GM18868 (cell line): Measurements from ENCODE around the gene UBTD1.

Source experiments
- ATAC-seq: cut with Tn5 transposase; IDR thresholded peaks from one replicate; pipeline ENCODE4 v1.9.1; 2021; ENCODE audit warnings: mild to moderate bottlenecking, moderate library complexity; ENCODE audit not compliant: unreplicated experiment

Gene UBTD1

GRCh38 chr10:97601268-97602215 is 102.8 kb downstream of the UBTD1 start:
- no peak for ATAC-seq

DNA sequence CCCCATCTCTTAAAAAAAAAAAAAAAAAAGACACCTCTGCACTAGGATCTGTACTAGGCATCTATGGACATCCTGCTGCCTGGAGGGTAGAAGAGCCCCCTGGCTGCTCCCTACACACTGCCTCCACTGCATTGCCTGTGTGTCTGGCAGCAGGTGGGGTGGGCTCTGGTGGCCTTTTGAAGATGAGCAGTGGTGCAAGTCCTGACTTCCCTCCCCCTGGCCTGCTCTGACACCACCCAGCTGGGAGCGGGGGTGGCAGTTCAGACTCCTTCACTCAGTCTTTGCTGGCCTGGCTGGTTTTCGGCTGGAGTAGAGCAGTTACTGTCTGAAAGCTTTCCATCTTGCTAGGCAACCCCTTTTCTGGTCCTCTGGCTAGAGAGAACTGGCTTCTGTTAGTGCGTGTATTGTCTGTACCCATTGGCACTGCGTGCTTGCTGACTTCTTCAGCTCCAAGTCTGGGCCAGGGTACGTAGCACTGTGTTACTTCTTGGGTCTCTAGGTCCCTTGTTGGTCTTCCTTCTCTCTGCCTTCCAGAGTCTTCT is 108.4 kb downstream of the UBTD1 start:
- ATAC-seq: no peak

- ATAC-seq: no peak
Observed at GRCh38 chr10:97608991-97609561, 110.4 kb downstream of the UBTD1 start.

DNA sequence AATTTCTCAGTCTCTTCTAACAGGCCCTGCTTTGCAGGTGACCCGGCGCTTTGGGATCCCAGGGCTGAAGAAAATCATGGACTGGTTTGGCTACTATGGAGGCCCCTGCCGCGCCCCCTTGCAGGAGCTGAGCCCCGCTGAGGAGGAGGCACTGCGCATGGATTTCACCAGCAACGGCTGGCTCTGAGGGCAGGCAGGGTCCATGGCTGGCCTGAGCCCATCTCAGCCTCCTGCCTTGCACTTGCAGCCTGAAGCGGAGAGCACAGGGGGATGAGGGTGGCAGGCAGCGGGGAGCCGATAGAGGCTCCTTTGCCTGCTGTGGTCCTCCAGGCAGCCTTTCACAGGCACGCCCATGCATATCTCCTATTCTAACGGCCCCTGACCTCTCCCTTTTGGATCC is 112.7 kb downstream of the UBTD1 start:
- no peak for ATAC-seq

DNA sequence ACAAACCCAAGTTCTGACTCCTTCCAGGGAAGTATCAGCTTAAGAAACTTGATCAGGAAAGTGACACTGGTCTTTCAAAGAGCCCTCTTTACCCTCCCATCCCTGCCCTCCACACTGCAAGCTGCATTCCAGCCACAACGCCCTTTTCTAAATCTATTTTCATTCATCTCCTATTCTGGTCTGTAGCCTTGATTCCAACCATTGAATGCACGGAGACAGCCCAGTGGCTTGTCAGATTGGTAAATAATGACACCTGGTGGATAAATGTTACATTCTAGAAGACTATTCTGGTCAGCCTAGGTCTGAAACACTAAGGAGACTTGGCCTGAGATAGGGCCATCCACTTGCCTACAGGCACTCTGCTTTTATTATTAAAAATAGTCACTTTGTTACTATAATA is 113.7 kb downstream of the UBTD1 start:
- no peak for ATAC-seq

DNA sequence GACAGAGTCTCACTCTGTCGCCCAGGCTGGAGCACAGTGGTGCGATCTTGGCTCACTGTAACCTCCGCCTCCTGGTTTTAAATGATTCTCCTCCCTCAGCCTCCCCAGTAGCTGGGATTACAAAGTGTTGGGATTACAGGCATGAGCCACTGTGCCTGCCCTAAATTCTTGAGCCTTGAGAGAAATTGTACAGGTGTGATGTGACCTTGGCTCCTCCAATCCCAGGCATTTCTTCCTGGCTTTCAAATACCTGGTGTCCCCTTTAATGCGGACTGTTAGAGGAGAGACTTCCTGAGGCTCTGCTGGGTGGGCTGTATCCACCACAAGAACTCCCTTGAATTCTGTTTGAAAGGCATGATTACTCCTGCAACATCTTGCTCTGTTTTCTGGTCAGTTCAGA is 119.6 kb downstream of the UBTD1 start:
- no peak for ATAC-seq

DNA sequence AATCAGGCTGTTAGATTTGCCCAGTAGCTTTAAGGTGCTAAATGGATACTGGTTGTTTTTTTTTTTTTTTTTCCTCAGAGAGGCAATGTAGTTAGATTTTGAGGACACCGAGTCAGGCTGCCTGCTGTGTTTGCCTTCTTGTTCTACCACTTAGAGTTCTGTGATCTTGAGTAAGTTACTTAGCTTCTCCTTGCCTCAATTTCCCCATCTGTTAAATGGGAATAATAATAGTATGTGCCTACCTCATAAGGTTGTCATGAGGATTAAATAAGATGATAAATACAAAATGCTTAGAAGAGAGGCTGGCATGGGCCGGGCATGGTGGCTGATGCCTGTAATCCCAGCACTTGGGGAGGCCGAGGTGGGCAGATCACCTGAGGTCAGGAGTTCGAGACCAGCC is 120.0 kb downstream of the UBTD1 start:
- ATAC-seq: no peak
